OCI-LY1 (cell line): ENCODE data around the gene FTO.

ENCODE experiments used
- H2AFZ ChIP-seq: fragments of 200-600 bp; sonication (generic), shearing (Covaris generic); 2 replicates; pipeline ENCODE4 v1.6.0; 2014; ENCODE audit warnings: antibody characterized with exemption, mild to moderate bottlenecking, low read length
- H3F3A ChIP-seq: fragments of 200-600 bp; sonication (generic), shearing (Covaris generic); 2 replicates; pipeline ENCODE4 v1.6.0; 2014; ENCODE audit warnings: mild to moderate bottlenecking, antibody characterized with exemption, low read length, moderate library complexity; ENCODE audit not compliant: insufficient read depth
- H3K27ac ChIP-seq: fragments of 200-600 bp; sonication (generic); 2 replicates; pipeline ENCODE4 v1.5.1; 2014; ENCODE audit warnings: low read length, mixed run types, mild to moderate bottlenecking, low read depth; ENCODE audit not compliant: poor library complexity, severe bottlenecking
- H3K27me3 ChIP-seq: fragments of 200-600 bp; sonication (generic); 2 replicates; pipeline ENCODE4 v1.6.0; 2014; ENCODE audit warnings: antibody characterized with exemption, mild to moderate bottlenecking, low read length, moderate library complexity; ENCODE audit not compliant: insufficient read depth
- H3K36me3 ChIP-seq: fragments of 200-600 bp; sonication (generic); 2 replicates; pipeline ENCODE4 v1.6.1; 2014; ENCODE audit warnings: mild to moderate bottlenecking, antibody characterized with exemption, low read length, moderate library complexity, mixed read lengths; ENCODE audit not compliant: insufficient read depth
- H3K4me1 ChIP-seq: fragments of 200-600 bp; sonication (generic); 2 replicates; pipeline ENCODE4 v1.5.1; 2014; ENCODE audit warnings: mild to moderate bottlenecking, low read length, moderate library complexity; ENCODE audit not compliant: insufficient read depth, severe bottlenecking
- H3K4me2 ChIP-seq: fragments of 200-600 bp; sonication (generic), shearing (Covaris generic); 2 replicates; pipeline ENCODE4 v1.6.1; 2014; ENCODE audit warnings: low read length
- H3K4me3 ChIP-seq: fragments of 200-600 bp; sonication (generic); 2 replicates; pipeline ENCODE4 v1.5.1; 2014; ENCODE audit warnings: low read length, low read depth, mild to moderate bottlenecking, mixed read lengths; ENCODE audit not compliant: poor library complexity, severe bottlenecking
- H3K79me2 ChIP-seq: fragments of 200-600 bp; shearing (Covaris generic); 2 replicates; pipeline ENCODE4 v1.6.1; 2016; ENCODE audit warnings: mixed run types, low read length, mixed read lengths; ENCODE audit not compliant: insufficient read depth
- H3K9ac ChIP-seq: fragments of 200-600 bp; sonication (generic), shearing (Covaris generic); 2 replicates; pipeline ENCODE4 v1.6.1; 2014; ENCODE audit warnings: mild to moderate bottlenecking, low read length, mixed read lengths
- H3K9me2 ChIP-seq: fragments of 200-600 bp; sonication (generic), shearing (Covaris generic); 2 replicates; pipeline ENCODE4 v1.6.1; 2014; ENCODE audit warnings: low read depth, mild to moderate bottlenecking, low read length, mixed read lengths
- H3K9me3 ChIP-seq: fragments of 200-600 bp; shearing (Covaris generic); 2 replicates; pipeline ENCODE4 v1.6.1; 2014; ENCODE audit warnings: low read length, mixed read lengths
- H4K20me1 ChIP-seq: fragments of 200-600 bp; sonication (generic), shearing (Covaris generic); 2 replicates; pipeline ENCODE4 v1.6.0; 2016; ENCODE audit warnings: mild to moderate bottlenecking, low read length; ENCODE audit not compliant: insufficient read depth
- CTCF ChIP-seq: fragments of 200-600 bp; sonication (generic), shearing (Covaris generic); IDR thresholded peaks from 2 replicates; pipeline ENCODE4 v1.5.1; 2017; ENCODE audit warnings: mild to moderate bottlenecking, antibody characterized with exemption, low read length, moderate library complexity, mixed read lengths
- EZH2 ChIP-seq: fragments of 200-600 bp; sonication (generic), shearing (Covaris generic); IDR thresholded peaks from 2 replicates; pipeline ENCODE4 v1.8.0; 2017; ENCODE audit warnings: borderline replicate concordance, mixed run types, mild to moderate bottlenecking, antibody characterized with exemption, low read length, moderate library complexity, mixed read lengths

The FTO gene

GRCh38 chr16:53899431-53899830 is 195.5 kb downstream of the FTO start:
- no peak overlapping the region for H3K9ac ChIP-seq
- H3K36me3 ChIP-seq: no peaks in the 10 kb centered on the region
- TF ChIP-seq EZH2: no peak
- no peak for TF ChIP-seq CTCF
- no peaks in the 10 kb centered on the region for H3F3A ChIP-seq
- H3K27me3 ChIP-seq: no peaks in the 10 kb centered on the region
- no peak overlapping the region for H3K4me3 ChIP-seq
- H3K27ac ChIP-seq: no peak overlapping the region
- no peaks in the 10 kb centered on the region for H3K9me2 ChIP-seq
- H4K20me1 ChIP-seq: no peaks in the 10 kb centered on the region
- no peaks in the 10 kb centered on the region for H3K9me3 ChIP-seq
- no peak overlapping the region for H2AFZ ChIP-seq
- no peaks in the 10 kb centered on the region for H3K4me1 ChIP-seq
- no peaks in the 10 kb centered on the region for H3K79me2 ChIP-seq
- no peak overlapping the region for H3K4me2 ChIP-seq

- Histone ChIP-seq H4K20me1 (no peaks in the 10 kb centered on the region), H2AFZ (no peak overlapping the region), H3K79me2 (no peaks in the 10 kb centered on the region), H3K4me1 (no peaks in the 10 kb centered on the region), H3K4me3 (no peak overlapping the region), H3K27ac (no peak overlapping the region), H3K36me3 (no peaks in the 10 kb centered on the region), H3K9me3 (no peaks in the 10 kb centered on the region), H3K27me3 (no peaks in the 10 kb centered on the region), H3F3A (no peaks in the 10 kb centered on the region), H3K9me2 (no peaks in the 10 kb centered on the region), H3K9ac (no peak overlapping the region), H3K4me2 (no peak overlapping the region)
- no peak for TF ChIP-seq EZH2
- no peak for TF ChIP-seq CTCF
Observed at GRCh38 chr16:53900667-53901066, 196.7 kb downstream of the FTO start.

GRCh38 chr16:53901408-53901807 is 197.5 kb downstream of the FTO start:
- no peak for TF ChIP-seq EZH2
- no peak for TF ChIP-seq CTCF
- Histone ChIP-seq H3F3A (no peaks in the 10 kb centered on the region), H3K9ac (no peak overlapping the region), H3K9me3 (no peaks in the 10 kb centered on the region), H3K79me2 (no peaks in the 10 kb centered on the region), H4K20me1 (no peaks in the 10 kb centered on the region), H3K4me1 (no peaks in the 10 kb centered on the region), H2AFZ (no peak overlapping the region), H3K27ac (no peak overlapping the region), H3K36me3 (no peaks in the 10 kb centered on the region), H3K9me2 (no peaks in the 10 kb centered on the region), H3K4me3 (no peak overlapping the region), H3K4me2 (no peak overlapping the region), H3K27me3 (no peaks in the 10 kb centered on the region)
